Measurements from ENCODE around the gene NXPE3. TPM values are rescaled to one million over a fixed set of nuclear protein-coding genes. Genes with fewer than 3 reads are reported as not detected.
A peak's percentile ranks its signal among the peaks of the same experiment; 100 is the strongest.

NXPE3 gene
- total RNA-seq, 6 experiments from 2014 or later, result 0.75 to 2.9 (median 1.7) TPM

DNA sequence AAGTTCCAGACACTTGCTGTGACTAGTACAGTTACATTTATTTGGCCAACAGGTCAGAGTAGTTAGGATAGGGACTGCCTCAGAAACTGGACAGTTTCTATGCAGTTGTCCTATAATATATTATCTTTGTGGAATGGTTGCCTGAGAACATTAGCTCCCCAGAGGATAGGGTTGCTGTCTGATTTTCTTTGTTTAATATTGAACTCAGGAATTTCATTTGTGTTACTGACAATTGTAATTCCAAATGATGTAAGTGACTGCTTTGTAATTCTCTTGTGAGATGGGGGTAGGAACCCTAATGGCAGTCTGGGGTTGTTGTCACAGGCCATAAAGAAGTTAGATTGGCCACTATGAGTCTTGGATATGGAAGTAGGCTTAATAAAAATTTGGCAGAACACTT lies 2.2 kb downstream of the NXPE3 start:
- DNase-seq (no peak), ATAC-seq (no peak)
- Histone ChIP-seq H3K9me3 (no peaks in the 10 kb centered on the region), H3K27me3 (no peaks in the 10 kb centered on the region), H3K4me1 (peaks cover 0 to 5% (median 0%) of the 10 kb centered on the region in 4 donors), H3K27ac (no peak overlapping the region), H3K36me3 (no peaks in the 10 kb centered on the region), H3K4me3 (no peak overlapping the region)
- intact Hi-C loops (cut with DNase I), result no loop called here
- TF ChIP-seq, protein P1, sequence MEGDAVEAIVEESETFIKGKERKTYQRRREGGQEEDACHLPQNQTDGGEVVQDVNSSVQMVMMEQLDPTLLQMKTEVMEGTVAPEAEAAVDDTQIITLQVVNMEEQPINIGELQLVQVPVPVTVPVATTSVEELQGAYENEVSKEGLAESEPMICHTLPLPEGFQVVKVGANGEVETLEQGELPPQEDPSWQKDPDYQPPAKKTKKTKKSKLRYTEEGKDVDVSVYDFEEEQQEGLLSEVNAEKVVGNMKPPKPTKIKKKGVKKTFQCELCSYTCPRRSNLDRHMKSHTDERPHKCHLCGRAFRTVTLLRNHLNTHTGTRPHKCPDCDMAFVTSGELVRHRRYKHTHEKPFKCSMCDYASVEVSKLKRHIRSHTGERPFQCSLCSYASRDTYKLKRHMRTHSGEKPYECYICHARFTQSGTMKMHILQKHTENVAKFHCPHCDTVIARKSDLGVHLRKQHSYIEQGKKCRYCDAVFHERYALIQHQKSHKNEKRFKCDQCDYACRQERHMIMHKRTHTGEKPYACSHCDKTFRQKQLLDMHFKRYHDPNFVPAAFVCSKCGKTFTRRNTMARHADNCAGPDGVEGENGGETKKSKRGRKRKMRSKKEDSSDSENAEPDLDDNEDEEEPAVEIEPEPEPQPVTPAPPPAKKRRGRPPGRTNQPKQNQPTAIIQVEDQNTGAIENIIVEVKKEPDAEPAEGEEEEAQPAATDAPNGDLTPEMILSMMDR (IDR thresholded peaks at IDR 0.05), result no peak
- TF ChIP-seq POLR2A (IDR thresholded peaks at IDR 0.05), result no peak

DNA sequence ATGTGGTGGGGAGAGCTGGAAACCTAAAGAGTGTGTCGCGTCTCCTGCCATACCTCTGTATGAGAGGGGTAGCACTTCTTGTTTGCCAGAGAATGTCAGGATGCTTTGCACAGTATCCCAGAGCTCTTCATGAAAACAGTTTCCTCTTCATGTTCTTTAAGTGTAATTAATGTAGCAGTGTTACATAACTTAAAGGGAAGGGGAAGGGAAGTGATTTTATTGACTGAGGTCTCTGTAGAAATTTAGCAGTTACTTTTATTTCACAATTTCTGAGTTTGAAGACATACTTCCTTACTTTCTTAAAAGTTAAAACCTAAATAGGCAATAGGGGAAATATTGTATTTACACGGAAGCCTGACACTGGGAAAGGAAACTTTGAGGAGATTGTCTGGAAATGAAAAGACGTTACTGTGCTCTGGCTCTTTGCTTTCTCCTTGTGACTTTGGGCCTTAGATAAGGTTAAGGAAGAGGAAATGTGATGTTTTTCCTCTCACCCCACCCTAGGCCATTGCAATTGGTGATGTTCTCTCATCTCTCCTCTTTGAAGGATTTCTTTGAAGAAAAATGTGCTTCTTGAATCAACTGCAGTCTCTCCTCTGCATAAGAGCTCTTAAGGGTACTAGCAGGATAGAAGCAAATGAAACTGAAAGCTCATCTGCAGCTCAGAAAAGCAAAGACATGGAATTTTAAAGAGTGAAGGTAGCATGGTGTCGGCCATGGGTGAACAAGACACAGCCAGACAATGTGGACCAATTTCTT lies 6.0 kb downstream of the NXPE3 start:
- Histone ChIP-seq H3K4me3 (no peak overlapping the region), H3K4me1 (peaks cover 0 to under 1% (median 0%) of the 10 kb centered on the region in 4 donors), H3K27ac (peak overlapping the region; percentile 32 to 61 (median 39)), H3K36me3 (peaks cover 0 to 2% (median 0%) of the 10 kb centered on the region in 4 donors), H3K27me3 (no peaks in the 10 kb centered on the region), H3K9me3 (no peaks in the 10 kb centered on the region)
- no peak for TF ChIP-seq POLR2A (IDR thresholded peaks at IDR 0.05)
- TF ChIP-seq, protein P1 (IDR thresholded peaks at IDR 0.05), result no peak
- WGBS (ENCODE audit: insufficient coverage, low coverage, low lambda C conversion rate, missing lambda C conversion rate), result 55% methylated on average over 5 of the region's 5 CpGs
- DNase-seq (no peak), ATAC-seq (peak; percentile 62 to 83 (median 76))
- intact Hi-C loops (cut with DNase I), result no loop called here

DNA sequence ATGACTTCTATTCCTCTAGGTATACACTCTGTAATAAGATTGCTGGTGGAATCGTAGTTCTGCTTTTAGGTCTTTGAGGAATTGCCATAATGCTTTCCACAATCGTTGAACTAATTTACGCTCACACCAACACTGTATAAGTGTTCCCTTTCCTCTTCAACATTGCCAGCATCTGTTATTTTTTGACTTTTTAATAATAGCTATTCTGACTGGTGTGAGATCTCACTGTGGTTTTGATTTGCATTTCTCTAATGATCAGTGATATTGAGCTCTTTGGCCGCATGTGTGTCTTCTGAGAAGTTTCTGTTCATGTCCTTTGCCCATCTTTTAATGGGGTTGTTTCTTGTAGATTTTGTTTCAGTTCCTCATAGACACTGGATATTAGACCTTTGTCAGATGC lies 12.8 kb downstream of the NXPE3 start:
- no peaks in the 10 kb centered on the region for H3K27me3 ChIP-seq
- DNase-seq (no peak), ATAC-seq (no peak)
- H3K27ac ChIP-seq, result no peak overlapping the region
- intact Hi-C loops (cut with DNase I), result no loop called here
- no peak overlapping the region for H3K4me3 ChIP-seq
- TF ChIP-seq, protein P1 (IDR thresholded peaks at IDR 0.05), result no peak
- peaks cover 0 to 2% (median 0%) of the 10 kb centered on the region in 4 donors for H3K36me3 ChIP-seq
- WGBS (ENCODE audit: insufficient coverage, low coverage, low lambda C conversion rate, missing lambda C conversion rate), result 82% methylated on average over 4 of the region's 4 CpGs
- no peaks in the 10 kb centered on the region for H3K4me1 ChIP-seq
- H3K9me3 ChIP-seq, result no peaks in the 10 kb centered on the region

DNA sequence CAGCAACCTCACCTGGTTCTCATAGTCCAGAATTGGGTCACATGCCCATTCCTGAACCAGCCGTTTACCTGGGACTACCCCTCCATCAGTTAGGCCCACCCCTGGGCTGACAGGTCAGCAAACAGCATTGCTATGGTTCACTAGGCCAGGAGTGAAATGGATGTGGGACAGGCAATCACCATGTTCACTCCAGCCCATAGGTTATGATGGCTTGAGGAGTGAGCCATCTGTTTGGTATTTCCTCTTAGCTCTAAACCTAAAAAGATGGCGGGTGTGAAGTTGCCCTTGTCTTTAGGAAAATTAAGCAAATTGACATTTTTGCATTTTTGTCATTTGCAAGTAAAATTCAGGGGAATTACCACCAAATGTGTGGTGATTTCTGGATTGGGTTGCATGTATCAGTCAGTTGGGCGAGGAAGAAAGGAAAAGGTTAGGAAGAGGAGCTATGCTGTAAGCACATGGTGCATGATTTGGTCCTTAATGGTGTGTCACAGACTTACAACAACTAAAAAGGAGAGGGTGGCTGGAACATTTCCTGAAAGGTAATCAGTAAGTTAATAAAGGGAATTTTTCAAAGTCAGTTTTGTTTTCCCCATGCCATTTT lies 17.2 kb downstream of the NXPE3 start:
- Histone ChIP-seq H3K4me1 (no peaks in the 10 kb centered on the region), H3K27ac (no peak overlapping the region), H3K27me3 (no peaks in the 10 kb centered on the region), H3K9me3 (no peaks in the 10 kb centered on the region), H3K4me3 (no peak overlapping the region), H3K36me3 (no peaks in the 10 kb centered on the region)
- no peak for TF ChIP-seq POLR2A (IDR thresholded peaks at IDR 0.05)
- TF ChIP-seq, protein P1 (IDR thresholded peaks at IDR 0.05), result no peak
- ATAC-seq (no peak), DNase-seq (no peak)
- 85% methylated on average over 3 of the region's 3 CpGs for WGBS (ENCODE audit: insufficient coverage, low coverage, low lambda C conversion rate, missing lambda C conversion rate)
- intact Hi-C loops (cut with DNase I), result no loop called here
